Stimulated activated naive CD4-positive, alpha-beta T cell (primary cell): ENCODE measurements around the gene CTNNA2.

Source experiments
- DNase-seq, 6 experiments: peaks; one replicate each; lab custom pipeline; 2025; lab: John Stamatoyannopoulos, UW

The CTNNA2 gene

GRCh38 chr2:80393991-80394390 is 881.1 kb downstream of the CTNNA2 start:
- no peak for DNase-seq

- DNase-seq, result no peak
These were observed 882.4 kb downstream of the CTNNA2 start for GRCh38 chr2:80395251-80395650.

DNA sequence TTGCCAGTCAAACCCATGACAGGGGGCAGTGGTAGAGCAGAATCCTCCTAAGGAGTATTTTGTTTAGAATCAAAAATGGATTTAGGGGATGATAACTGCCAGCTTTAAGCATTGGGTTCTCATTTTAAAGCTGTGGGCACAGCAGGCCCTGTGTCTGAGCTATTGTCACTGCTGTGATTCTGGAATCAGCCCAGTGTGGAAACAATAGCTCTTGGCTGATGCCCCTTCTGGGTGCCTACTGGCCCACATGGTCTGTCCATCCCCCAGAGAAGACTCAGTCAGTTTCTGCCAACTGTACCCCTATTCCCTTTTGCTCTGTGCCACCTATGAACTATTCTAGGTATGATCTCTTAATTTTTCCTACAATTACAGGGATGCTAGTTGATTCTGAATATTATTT is 883.4 kb downstream of the CTNNA2 start:
- no peak for DNase-seq

- DNase-seq, result no peak
These were observed 890.2 kb downstream of the CTNNA2 start for GRCh38 chr2:80403081-80403480.

DNA sequence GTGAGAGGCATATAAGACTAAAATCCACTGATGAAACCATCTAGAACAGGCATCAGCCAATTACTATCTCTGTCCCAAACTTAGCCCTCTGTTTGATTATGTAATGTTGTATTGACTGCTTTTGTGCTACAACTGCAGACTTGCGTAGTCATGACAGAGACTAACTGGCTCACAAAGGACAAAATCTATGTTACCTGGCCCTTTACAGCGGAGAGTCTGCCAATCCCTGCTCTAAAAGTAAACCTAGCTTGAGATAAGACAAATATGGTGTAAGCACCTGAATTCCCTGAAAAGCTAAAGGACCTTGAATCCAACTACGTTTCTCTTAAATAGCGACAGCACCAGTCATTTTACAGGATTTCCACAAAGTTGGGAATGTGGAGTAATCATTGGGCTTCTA is 894.5 kb downstream of the CTNNA2 start:
- DNase-seq, result no peak

GRCh38 chr2:80410346-80410745 is 897.5 kb downstream of the CTNNA2 start:
- DNase-seq, result no peak

- no peak for DNase-seq
These were observed 900.3 kb downstream of the CTNNA2 start for GRCh38 chr2:80413136-80413535.

DNA sequence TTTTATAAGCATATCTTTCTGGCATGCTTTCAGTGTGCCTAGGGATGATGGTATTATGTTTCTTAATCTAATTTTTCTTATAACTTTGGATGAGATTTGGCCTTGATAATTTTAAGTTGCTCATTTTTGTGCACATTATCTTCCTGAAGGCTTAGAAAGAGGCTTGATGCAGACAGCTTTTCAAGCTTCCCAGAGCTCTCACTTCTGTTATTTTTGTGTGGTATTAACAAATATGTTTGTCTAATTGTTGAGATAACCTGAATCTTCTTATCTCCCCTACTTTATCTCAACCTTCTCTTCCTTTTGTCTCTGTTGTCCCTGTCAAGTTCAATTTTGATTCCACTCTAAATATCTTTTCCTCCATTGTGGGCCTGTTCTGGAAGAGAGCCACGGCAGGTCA is 904.9 kb downstream of the CTNNA2 start:
- DNase-seq, result no peak

GRCh38 chr2:80420530-80421208 is 907.8 kb downstream of the CTNNA2 start:
- no peak for DNase-seq

DNA sequence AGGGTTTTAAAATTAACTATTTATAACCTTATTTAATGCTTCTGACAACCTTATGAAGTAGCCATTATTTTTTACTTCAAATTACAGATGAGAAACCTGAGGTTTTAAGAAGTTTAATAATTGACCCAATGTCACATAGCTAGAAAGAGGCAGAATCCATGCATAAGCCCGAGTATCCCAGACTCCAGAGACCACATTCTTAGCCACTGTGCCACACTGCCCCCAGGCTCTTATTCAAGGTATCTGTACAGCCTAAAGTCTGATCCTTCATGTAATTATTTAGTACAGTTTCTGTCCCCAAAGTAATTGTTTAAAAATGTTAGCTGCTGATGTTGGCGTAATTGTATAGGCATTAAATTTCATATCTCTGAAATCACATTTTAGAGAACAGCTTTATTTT is 916.4 kb downstream of the CTNNA2 start:
- DNase-seq, result no peak

DNA sequence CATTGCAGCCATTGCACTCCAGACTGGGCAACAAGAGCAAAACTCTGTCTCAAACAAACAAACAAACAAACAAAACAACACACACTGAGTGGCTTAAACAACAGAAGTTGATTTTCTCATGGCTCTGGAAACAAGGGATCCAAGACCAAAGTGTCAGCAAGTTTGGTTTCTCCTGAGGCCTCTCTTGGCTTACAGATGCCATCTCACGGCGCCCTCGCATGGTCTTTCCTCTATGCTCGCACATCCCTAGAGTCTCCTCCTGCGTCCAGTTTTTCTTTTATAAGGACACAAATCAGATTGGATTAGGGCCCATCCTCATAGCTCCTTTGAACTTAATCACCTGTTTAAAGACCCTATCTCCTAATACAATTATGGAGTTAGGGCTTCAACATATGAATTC is 925.1 kb downstream of the CTNNA2 start:
- DNase-seq, result no peak

GRCh38 chr2:80438686-80439085 is 925.8 kb downstream of the CTNNA2 start:
- DNase-seq, result no peak

- no peak for DNase-seq
These were observed 941.8 kb downstream of the CTNNA2 start for GRCh38 chr2:80454628-80455027.

DNA sequence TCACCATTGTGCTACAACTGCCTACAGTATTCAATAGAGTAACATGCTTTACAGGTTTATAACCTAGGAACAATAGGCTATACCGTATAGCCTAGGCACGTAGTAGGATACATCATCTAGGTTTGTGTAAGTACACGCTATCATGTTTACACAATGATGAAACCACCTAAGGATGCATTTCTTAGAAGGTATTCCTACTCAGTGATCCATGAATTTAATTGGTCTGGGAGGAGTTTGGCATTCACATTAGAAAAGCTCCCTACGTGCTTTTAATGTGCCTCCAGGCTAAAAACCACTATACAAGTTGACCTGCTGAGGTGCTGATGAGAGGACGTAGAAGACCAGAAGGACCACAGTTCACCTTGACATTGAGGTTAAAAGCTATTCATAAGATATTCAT is 946.2 kb downstream of the CTNNA2 start:
- DNase-seq, result no peak

- no peak for DNase-seq
These were observed 948.8 kb downstream of the CTNNA2 start for GRCh38 chr2:80461505-80462197.

DNA sequence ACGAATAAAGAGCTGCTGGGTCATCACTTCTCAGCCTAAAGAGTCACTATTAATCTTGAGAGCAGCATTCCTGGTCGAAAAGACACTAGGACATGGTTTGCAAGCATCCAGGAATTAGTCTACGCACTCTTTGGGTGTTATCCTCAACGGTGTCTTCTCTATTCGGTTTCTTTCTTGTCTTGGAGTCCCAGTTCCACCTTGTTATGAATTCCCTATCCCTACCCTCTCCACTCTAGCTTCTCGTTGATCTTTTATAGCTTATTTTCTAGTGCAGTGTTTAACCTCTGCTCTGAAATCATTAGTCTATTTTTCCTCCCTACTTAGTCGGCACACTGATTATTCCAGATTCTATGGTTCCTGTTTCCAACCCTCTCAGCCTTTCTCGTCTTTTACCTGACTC is 949.8 kb downstream of the CTNNA2 start:
- DNase-seq, result no peak

DNA sequence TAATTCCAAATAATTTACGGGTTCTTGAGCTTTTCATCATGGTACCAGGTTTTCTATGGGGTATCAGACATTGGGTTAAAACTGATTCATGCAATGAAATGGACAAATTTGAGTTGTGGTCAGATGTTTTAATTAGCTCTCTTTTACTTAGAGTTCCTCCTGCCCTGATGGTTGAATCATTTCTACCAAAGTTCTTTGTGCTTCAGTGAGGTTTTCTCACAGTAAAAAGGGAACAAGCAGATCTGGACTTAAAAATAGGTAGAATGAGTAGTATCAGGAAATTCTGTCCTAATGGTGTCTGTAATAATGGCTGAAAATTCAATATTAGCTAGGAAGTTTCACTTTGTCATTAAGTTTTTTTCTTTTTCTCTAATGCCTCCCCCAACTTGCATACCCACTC is 951.4 kb downstream of the CTNNA2 start:
- DNase-seq, result no peak

DNA sequence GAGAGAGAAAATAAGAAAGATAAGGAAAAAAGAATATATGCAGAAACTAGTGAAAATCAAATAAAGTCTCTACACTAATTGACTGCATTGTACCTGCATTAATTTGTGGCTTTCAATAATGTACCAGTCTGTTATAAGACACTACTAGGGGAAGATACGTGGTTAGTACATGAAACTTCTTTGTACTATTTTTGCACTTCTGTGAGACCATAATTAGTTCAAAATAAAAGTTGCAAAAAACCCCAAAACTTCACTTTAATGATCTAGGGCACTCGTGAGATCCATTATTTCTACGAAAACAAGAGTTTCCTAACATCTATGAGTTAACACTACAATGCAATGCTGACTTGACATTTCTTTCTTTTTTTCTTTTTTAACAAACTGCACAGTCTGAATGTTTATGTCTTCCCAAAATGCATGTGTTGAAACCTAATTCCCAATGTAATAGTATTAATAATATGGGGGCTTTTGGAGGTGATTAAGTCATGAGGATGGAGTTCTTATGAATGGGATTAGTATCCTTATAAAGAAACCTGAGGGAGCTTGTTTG is 954.5 kb downstream of the CTNNA2 start:
- DNase-seq, result no peak

- no peak for DNase-seq
These were observed 956.6 kb downstream of the CTNNA2 start for GRCh38 chr2:80469428-80469827.

GRCh38 chr2:80473069-80473468 is 960.2 kb downstream of the CTNNA2 start:
- DNase-seq, result no peak

- DNase-seq, result no peak
These were observed 960.9 kb downstream of the CTNNA2 start for GRCh38 chr2:80473796-80474195.

GRCh38 chr2:80475970-80476369 is 963.1 kb downstream of the CTNNA2 start:
- DNase-seq, result no peak

DNA sequence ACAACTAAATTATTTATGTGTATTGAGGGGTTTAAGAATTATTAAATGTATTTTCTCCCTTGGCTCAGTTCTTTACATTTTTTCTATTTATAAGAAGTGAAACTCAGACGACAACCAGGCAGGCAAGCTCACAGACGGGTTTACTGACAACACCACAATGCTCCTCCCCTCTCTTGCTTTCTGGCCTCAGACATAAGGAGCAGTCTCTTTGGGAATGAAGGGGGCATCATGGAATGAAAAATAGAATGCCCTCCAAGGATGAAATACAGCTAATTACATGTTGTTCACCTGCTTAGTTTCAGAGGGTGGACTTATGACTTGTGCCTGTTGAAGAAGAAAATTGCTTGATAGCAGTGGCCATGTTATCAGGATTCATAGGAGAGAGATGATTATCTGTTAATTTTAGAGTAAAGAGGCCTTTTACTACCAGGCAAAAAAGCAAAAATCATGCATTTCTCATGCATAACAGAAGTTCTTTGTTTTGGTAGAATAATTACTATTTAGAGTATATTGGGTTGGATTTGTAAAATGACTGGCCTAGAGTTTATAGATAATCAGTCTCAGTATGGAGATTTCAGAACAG is 963.8 kb downstream of the CTNNA2 start:
- no peak for DNase-seq
